HG02610 (cell line): ENCODE data around the gene IL3RA.

ENCODE experiments used
- ATAC-seq: cut with Tn5 transposase; IDR thresholded peaks from one replicate; pipeline ENCODE4 v1.9.1; 2021; ENCODE audit warnings: mild to moderate bottlenecking, moderate library complexity; ENCODE audit not compliant: unreplicated experiment

The IL3RA gene

DNA sequence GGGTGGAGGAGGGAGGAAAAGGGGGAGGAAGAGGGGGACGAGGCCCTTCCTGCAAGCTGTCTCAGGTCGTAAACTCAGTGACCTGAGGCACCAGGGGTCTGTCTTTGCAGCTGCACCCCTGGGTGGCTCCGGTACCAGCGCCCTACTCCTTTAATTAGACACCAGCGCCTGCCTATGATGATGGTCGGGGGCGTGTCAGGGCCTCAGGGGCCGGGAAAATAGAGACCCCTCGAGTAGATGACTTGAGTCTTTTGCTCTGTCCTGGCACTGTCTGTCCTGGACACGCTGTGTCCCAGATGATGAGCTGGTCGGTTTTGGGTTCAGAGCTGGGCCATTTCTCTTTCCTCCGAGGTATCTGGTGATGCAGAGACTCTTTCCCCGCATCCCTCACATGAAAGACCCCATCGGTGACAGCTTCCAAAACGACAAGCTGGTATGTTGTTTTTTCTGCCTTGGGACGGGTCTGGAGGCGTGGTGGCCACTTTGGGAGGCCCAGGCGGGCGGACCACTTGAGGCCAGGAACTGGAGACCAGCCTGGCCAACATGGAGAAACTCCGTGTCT is 44.2 kb downstream of the IL3RA start:
- ATAC-seq, result no peak

DNA sequence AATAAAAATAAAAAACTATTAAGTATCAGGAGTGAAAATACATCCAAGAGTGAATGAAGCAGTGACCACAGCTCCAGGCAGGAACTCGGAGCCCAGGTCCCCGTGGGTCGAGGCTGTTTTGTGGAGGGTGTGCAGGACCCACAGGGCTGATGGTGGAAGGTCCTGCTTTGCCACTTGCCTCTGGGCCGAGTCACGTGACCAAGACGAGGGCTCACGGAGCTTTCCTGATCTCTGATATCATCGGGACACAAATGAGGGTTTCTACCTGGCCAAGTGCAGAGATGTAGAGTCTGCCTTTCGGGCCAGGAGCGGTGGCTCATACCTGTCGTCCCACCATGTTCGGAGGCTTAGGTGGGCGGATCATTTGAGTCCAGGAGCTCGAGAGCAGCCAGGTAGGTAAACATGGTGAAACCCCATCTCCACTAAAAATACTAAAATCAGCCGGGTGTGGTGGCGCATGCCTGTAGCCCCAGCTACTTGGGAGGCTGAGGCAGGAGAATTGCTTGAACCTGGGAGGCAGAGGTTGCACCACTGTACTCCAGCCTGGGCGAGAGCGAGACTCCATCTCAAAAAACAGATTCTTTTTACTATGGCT is 48.2 kb downstream of the IL3RA start:
- no peak for ATAC-seq

DNA sequence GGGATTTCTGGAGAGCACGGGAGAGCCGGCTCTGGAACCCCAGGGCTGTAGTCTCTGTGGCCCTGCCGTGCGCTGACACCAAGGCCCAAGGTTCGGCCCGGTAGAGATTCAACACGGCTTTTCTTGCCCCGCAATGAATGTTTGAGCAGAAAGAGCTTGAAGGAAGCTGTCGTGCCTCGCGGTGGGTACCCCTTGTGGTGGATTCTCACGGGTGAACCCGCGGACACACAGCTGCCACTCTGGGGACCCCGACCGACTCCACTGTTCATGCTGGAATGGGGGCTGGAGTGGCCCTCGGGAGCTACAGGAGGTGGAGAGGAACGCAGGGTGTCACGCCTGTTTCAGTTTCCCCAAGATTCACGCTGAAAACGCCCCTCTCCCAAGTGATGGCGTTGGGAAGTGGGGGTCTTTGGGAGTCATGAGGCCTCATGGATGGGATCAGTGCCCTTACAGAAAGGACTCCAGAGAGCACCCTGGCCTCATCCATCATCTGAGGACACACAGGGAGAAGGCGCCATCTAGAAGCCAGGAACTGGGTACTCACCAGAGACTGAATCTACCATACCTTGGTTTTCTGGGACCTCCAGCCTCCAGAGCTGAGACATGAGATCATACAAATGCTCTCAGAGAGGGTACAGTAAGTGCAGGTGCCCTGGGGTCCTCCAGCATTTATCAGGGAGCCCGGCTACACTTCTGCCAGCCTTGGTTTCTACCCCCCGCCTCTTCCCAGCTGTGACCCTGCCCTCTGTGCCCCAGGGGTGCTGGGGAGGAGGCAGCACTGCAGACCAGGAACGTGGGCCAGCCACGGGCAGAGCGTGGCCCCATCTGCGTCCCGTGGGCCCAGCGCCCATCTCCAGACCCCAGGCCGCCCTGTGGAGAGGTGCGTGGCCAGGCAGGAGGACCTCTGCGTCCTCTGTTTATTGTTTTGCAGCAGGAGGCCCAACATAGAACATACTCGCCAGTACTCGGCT is 49.0 kb downstream of the IL3RA start:
- ATAC-seq, result no peak

DNA sequence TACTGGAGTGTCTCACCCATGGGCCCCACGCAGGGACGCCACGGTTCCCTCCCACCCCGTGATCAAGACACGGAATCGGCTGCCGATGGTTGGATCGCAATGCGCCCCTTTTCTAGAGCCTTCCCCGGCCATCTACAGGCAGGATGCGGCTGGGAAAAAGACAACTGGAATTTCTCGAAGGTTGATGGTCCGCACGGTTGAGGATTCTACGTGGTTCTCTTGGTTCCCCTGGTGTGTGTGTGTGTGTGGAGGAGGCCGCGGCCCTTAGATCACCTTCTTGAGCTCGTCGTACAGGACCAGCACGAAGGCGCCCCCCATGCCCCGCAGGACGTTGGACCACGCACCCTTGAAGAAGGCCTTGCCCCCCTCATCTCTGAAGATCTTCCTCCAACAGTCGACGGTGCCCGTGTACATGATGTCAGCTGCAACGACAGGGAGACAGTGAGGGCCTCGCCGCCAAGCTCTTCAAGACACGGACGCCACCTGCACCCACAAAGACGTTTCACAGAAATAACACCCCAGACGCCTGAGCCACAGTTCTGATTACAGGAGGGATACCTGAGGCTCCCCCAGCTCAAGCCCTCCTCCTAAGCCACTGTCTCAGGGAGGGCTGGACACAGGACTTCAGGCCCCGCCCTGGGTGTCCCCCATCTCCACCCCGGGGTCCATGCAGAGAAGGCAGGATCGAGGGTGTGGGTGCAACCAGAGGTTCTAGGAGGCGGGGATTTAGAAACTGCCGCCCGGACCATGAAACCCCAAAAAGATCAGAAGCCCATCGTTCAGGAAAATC is 49.9 kb downstream of the IL3RA start:
- no peak for ATAC-seq

DNA sequence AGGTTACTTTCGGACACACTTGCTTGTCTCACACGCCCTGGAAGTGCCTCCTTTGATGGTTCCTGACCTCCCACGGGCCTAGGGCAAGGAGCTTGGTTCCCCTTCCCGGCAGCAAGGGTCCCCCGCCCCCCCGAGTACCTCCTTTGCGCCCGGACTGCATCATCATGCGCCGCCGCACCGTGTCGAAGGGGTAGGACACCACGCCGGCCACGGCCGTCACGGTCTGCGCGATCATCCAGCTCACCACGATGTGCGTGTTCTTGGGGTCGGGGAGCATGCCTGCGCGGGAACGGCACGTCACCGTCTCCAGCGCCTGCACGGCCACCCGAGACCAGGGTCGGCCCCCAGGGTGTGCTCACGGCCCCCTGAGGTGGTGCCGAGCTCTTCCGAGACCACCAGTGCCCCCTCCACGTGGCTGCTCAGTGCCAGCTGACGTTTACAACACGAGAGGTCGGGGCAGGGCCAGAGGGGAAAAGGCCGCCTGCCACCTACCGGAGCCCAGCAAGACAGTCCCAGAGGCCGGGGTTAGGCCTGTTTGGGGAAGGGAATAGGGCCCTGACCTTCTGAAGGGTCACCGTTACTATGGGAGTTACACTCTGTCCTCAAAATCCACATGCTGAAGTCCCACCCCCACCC is 50.7 kb downstream of the IL3RA start:
- no peak for ATAC-seq

DNA sequence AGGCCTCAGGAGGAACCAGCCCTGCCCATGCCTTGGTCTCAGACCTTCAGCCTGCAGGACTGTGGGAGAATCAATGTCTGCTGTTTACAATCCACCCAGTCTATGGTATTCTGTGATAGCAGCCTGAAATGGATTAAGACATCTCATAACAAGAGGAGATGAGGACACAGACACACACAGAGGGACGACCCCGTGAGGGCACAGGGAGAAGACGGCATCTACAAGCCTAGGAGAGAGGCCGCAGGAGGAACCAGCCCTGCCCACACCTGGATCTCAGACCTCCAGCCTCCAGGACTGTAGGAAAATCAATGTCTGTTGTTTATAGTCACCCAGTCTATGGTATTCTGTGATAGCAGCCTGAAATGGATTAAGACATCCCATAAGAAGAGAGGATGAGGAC is 52.1 kb downstream of the IL3RA start:
- ATAC-seq, result no peak

DNA sequence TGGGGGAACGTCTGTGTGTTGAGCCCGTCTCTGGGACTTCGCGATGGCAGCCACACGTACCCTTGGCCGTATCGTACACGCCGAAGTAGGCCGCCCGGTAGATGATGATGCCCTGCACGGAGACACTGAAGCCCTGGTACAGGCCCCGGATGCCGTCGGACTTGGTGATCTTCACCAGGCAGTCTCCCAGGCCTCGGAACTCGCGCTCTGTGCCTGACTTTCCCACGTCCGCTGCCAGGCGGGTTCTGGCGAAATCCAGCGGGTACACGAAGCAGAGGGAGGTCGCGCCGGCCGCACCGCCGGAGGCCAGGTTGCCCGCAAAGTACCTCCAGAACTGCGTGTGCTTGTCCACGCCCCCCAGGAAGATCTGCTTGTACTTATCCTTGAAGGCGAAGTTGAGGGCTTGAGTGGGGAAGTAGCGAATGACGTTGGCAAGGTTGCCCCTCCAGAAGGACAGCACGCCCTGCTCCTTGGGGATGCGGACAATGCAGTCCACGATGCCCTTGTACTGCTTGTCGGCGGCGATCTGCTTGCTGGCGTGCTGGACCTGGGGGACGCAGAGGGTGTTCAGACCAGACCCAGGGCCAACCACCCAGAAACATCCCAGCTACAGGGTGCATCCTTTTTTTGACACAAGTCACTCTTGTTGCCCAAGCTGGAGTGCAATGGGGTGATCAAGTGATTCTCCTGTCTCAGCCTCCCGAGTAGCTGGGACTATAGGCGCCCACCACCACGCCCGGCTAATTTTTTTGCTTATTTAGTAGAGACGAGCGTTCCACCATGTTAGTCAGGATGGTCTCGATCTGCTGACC is 52.8 kb downstream of the IL3RA start:
- no peak for ATAC-seq

DNA sequence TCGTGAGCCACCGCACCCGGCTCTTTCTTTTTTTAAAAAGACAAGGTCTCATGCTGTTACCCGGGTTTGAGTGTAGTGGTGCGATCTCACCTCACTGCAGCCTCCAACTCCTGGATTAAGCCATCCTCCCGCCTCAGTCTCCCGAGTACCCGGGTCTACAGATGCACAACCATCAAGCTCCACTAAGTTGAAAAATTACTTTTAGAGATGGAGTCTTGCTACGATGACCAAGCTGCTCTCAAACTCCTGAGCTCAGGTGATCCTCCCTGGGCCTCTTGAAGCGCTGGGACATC is 53.4 kb downstream of the IL3RA start:
- no peak for ATAC-seq

DNA sequence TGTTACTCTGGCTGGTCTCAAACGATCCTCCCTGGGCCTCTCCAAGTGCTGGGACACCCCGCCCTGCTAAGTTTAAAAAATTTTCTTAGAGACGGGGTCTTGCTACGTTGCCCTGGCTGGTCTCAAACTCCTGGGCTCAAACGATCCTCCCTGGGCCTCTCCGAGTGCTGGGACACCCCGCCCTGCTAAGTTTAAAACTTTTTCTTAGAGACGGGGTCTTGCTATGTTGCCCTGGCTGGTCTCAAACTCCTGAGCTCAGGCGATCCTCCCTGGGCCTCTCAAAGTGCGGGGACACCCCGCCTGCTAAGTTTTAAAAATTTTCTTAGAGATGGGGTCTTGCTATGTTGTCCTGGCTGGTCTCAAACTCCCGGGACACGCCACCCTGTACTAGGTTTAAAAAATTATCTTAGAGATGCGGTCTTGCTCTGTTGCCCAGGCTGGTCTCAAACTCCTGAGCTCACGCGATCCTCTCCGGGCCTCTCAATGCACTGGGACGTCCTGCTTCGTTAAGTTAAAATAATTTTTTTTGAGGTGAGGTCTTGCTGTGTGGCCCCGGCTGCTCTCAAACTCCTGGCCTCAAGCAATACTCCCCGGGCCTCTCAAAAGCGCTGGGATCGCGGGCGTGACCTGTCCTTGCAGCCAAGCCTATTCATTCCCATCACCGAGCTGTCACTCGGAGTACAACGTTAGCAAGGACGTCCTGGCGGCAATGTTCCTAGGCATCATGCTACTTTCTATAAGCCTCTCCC is 54.2 kb downstream of the IL3RA start:
- ATAC-seq, result no peak

DNA sequence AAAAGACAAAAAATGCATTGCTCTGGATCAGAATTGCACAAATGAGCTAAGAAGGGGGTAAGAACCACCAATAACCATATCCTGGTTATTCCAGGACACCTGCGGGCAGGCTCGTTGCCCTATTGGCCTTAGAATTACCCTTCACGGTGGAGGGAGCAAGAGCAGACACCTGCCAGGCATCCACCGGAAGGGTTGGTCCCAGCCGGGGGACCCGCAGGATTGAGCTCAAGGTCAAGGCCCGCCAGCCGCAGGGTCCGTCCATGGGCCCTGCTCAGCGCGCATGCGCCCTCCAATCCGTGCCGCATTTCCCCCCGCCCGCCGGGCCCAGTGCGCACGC is 54.8 kb downstream of the IL3RA start:
- ATAC-seq, result peak; percentile 39

DNA sequence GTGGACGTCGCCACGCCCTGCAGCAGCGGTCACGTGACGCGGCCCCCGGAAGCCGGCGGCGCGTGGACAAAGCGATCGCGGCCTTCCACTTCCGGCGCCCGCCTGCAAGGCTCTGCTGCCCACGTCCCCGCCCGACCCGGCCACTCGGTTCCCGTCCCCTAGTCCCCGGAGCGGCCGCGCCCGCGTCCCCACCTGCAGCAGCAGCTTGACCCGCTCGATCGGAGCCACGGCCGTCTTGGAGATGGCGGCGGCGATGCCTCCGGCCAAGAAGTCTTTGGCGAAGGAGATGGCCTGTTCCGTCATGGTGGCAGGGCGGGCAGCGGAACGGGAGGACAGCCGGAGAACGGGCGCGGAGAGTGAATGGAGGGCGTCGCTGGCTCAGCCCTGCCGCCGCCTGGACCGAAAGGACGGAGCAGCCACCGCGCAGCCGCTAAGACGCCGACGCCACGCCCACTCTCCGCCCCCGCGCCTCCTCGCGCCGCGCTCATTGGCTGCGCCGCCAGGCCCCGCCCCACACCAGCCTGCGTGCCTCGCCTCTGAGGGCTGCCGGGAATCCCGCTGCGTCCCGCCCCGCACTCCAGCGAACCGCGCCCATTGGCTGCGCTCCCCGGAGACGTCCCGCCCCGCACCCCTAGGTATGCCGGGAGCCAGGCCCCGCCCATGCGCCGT is 55.3 kb downstream of the IL3RA start, which contains the start of gene SLC25A6:
Gene SLC25A6, minus strand, starts transcription at position 407 of the 669 bp plus-strand sequence. Its CDS starts 104 bp downstream, at position 303.
- peak; percentile 92 for ATAC-seq

DNA sequence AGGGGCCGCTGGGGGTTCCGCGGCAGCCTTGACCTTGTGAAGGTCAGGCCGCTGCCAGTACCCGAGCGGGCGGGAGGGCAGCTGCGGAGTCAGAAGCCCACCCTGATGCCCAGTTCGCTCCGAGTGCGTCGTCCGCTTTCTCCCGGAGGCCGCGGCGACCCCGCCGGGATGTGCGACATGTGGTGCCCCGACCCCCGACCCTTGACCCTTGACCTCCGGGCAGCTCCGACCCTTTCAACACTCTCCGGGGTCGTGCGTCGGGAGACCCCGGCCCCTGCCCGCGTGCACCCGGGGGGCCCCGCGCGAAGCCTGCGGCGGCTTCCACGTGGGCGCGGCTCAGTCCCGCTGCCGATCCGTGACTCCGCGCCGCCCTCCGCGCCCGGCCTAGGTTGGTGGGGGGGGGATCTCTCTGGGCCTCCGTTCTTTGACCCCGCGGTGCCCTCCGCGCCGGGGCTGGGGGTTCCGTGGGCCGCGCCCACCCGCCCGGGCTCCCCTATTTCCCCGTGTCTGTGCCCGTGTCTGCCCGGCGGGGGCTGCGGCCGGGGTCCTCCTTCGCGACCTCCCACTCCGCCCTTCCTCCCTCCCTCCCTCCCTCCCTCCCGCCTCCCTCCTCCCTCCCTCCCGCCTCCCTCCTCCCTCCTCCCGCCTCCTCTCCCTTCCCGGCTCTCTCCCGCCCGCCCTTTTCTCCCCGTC is 55.9 kb downstream of the IL3RA start:
- ATAC-seq, result peak; percentile 15

DNA sequence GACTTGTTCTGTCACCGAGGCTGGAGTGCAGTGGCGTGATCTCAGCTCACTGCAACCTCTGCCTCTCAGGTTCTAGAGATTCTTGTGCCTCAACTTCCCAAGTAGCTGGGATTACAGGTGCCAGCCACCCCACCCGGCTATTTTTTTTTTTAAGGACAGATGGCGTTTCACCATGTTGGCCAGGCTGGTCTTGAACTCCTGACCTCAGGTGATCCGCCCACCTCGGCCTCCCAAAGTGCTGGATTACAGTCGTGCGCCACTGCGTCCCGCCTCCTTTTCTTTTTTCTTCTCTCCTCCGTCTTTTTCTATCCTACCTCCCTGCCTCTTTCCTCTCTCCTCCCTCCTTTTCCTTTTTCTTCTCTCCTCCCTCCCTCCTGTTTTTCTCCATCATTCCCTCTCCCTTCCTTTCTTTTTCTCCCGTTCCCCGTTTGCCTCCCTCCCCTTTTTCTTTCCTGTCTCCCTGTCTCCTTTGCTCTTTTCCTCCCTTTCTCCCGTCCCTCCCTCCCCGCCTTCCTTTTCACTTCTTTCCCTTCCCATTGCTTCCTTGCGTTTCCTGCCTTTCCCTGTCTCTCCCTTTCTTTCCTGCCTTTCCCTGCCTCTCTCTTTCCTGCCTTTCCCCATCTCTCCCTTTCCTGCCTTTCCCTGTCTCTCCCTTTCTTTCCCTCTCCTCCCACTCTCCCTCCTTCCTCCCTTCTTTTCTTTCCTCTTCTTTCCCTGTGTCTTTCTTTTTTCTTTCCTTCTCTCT is 57.5 kb downstream of the IL3RA start:
- ATAC-seq, result no peak

DNA sequence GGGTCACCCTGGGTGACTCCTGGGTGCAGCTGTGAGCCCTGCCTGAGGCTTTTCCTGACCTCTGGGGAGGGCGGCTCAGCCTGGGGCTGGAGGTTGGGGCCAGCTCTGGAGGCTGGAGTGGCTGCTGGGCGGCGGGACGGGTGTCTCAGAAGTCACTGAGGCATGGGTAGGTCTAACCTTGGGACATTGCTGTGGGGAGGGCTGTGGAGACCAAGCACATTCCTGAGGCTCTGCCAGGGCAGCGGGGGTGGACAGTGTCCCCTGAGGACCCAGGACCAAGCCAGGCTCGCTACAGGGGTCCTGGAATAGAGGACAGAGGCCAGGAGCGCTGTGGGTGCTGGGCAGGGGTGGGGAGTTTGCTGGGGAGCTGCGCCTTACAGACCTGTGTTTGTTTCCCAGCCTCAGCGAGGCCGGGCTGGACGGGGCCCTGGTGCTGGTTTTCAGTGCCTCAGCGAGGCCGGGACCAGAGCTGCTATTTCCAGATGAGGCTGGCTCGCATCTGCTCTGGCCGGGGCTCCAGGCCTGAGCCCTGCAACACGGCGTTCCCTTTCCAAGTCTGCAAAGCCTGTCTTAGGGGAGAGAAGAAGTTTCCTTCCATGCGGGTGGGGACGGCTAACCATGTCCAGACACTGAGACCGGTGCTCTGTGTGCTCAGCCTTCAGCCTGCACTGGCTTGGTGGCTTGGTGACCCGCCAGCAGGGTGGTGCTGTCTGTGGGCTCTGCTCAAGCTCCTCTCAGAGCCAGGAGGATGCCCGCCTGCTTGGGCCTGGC is 58.3 kb downstream of the IL3RA start:
- no peak for ATAC-seq

DNA sequence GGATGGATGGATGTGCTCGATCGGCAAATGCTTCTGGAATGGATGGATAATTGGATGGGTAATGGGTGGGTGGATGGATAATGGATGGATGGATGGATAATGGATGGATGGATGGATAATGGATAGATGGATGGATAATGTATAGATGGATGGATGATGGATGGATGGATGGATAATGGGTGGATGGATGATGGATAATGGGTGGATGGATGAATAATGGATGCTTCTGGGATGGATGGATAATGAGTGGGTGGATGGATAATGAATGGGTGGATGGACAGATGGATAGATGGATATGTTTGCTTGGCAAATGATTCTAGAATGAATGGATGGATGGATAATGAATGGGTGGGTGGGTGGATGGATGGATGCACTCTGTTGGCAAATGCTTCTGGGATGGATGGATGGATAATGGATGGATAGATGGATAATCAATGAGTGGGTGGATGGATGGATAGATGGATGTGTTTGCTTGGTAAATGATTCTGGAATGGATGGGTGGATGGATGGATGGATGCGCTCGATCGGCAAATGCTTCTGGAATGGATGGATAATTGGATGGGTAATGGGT is 59.1 kb downstream of the IL3RA start:
- ATAC-seq, result no peak

DNA sequence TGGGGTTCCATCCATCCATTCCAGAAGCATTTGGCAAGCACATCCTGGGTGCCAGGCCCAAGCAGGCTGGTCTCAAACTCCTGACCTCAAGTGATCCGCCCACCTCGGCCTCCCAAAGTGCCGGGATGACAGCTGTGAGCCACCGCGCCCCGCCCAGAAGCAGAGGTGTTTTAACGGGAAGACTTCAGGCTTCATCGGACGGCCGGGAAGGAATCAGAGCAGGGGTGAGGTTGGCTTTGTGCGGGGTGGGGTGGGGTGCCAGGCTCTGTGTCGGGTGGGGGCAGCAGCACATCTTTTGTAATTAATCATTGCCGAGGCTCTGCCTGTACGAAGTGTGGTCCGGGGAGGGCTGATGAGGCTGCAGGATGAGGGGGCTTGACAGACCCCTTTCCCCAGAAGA is 60.4 kb downstream of the IL3RA start:
- no peak for ATAC-seq
